HFFc6 (cell line): ENCODE data around the gene ANKRD11. TPM values are rescaled to one million over a fixed set of nuclear protein-coding genes. Genes with fewer than 3 reads are reported as not detected.
A peak's percentile ranks its signal among the peaks of the same experiment; 100 is the strongest.
"Not testable (repeated sequence)": the region's sequence is repeated elsewhere in the genome, so short reads cannot be mapped to it uniquely, and the experiment has no call there.

ENCODE experiments used
- DNase-seq: peaks from one replicate; pipeline ENCODE4 v3.0.0-alpha.2; 2018
- H3K27ac Mint-ChIP-seq: 2 replicates; pipeline ENCODE4 v1.8.0; 2020; ENCODE audit warnings: mild to moderate bottlenecking, mixed read lengths
- H3K27me3 Mint-ChIP-seq: 2 replicates; pipeline ENCODE4 v1.8.0; 2021; ENCODE audit warnings: mild to moderate bottlenecking, moderate library complexity, mixed read lengths; ENCODE audit not compliant: insufficient read depth
- H3K36me3 Mint-ChIP-seq: 2 replicates; pipeline ENCODE4 v1.8.0; 2021; ENCODE audit warnings: low read depth, mixed read lengths
- H3K4me1 Mint-ChIP-seq: 2 replicates; pipeline ENCODE4 v1.8.0; 2020; ENCODE audit warnings: low read depth, mixed read lengths
- H3K4me3 Mint-ChIP-seq: 2 replicates; pipeline ENCODE4 v1.8.0; 2020; ENCODE audit warnings: mild to moderate bottlenecking, moderate library complexity, mixed read lengths
- H3K9me3 Mint-ChIP-seq: 2 replicates; pipeline ENCODE4 v1.8.0; 2020; ENCODE audit warnings: mild to moderate bottlenecking, mixed read lengths
- total RNA-seq, 6 experiments: library from RNA; stranded (reverse); fragmentation: NEBNext Ultra II Directional; extraction: Animal tissue kit (Norgen Biotek cat#: 25700); gene quantifications; 2 replicates in 1 of 6; 3 replicates in 5 of 6; pipeline ENCODE4 v1.2.3, GENCODE V29; 2021
- TF ChIP-seq, protein P1 (sequence below): fragments of 200-600 bp; sonication (generic); IDR thresholded peaks from 2 replicates; pipeline ENCODE4 v1.5.0; 2021; ENCODE audit warnings: antibody characterized with exemption, mild to moderate bottlenecking

Gene ANKRD11
- total RNA-seq, 6 experiments from 2014 or later, result 110 to 120 (median 116) TPM

DNA sequence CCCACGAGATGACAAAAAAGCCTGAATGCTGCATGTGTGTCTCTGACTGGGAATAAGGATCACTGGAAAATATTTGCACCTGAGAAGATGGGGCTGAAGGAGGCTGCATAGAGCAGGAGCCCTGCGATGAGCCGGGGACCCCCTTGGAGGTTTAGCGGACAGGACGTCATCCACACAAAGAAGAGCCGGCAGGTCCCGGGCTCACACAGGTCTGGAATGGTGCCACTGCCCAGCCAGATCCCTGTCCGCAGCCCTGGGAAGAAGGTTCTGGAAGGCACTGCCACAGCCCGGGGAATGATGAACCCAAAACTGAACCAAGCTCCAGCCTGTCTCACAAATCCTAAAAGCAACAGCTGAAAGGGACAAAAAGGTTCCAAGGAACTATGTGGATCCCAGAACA lies 101.8 kb downstream of the ANKRD11 start:
- H3K36me3 Mint-ChIP-seq, result peaks cover 7% of the 10 kb centered on the region
- peaks cover 12% of the 10 kb centered on the region for H3K4me1 Mint-ChIP-seq
- no peak for DNase-seq
- TF ChIP-seq, protein P1, sequence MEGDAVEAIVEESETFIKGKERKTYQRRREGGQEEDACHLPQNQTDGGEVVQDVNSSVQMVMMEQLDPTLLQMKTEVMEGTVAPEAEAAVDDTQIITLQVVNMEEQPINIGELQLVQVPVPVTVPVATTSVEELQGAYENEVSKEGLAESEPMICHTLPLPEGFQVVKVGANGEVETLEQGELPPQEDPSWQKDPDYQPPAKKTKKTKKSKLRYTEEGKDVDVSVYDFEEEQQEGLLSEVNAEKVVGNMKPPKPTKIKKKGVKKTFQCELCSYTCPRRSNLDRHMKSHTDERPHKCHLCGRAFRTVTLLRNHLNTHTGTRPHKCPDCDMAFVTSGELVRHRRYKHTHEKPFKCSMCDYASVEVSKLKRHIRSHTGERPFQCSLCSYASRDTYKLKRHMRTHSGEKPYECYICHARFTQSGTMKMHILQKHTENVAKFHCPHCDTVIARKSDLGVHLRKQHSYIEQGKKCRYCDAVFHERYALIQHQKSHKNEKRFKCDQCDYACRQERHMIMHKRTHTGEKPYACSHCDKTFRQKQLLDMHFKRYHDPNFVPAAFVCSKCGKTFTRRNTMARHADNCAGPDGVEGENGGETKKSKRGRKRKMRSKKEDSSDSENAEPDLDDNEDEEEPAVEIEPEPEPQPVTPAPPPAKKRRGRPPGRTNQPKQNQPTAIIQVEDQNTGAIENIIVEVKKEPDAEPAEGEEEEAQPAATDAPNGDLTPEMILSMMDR, result no peak
- no peak overlapping the region for H3K4me3 Mint-ChIP-seq
- H3K9me3 Mint-ChIP-seq, result no peaks in the 10 kb centered on the region; the same call in 1 of the 2 replicates
- peaks cover 4% of the 10 kb centered on the region for H3K27me3 Mint-ChIP-seq
- H3K27ac Mint-ChIP-seq, result no peak overlapping the region

DNA sequence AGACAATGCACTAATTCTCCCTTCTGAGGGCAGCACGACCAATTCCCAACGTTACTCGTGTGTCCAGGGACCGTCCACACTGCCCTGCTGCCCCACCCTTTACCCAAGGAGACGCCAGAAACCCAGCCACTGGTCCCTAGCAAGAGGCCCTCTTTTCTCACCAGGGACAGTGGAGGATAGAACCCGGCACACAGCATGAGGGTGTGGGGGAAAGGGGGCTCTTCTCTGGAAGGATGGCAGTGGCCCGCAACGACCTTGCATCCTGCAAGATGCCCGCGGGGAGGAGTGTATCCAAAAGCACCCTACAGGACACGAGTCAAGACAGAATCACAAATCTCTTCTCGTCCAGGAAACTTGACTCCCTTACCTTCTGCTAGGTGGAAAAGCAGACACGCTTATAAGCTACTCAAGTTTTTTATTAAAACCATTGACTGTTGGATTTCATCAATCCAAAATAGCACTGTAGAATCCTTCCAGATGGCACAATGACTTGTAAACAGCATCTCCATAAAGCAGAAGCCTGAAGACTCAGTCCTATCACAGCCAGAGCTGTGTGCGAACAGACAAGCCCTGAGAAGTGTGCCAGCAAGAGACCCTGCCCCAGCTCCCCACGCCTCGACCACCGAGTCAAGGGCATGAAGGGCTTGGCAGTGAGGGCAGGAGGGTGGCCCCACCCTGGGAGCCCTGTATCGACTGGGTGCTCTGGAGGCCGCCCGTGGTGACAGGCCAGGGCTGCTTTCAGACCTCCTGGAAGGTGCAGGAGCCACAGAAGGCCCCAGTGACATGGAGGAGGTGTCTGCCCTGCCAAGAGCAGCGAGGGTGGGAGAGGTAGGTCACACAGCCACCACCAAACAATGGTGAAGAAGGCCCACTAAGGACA lies 103.8 kb downstream of the ANKRD11 start:
- no peak for DNase-seq
- no peaks in the 10 kb centered on the region; the same call in 1 of the 2 replicates for H3K9me3 Mint-ChIP-seq
- H3K27me3 Mint-ChIP-seq, result peaks cover 4% of the 10 kb centered on the region; the same call in 1 of the 2 replicates
- H3K27ac Mint-ChIP-seq, result no peak overlapping the region
- TF ChIP-seq, protein P1, result no peak
- H3K36me3 Mint-ChIP-seq, result peaks cover 10% of the 10 kb centered on the region
- H3K4me1 Mint-ChIP-seq, result peaks cover 24% of the 10 kb centered on the region
- no peak overlapping the region for H3K4me3 Mint-ChIP-seq

DNA sequence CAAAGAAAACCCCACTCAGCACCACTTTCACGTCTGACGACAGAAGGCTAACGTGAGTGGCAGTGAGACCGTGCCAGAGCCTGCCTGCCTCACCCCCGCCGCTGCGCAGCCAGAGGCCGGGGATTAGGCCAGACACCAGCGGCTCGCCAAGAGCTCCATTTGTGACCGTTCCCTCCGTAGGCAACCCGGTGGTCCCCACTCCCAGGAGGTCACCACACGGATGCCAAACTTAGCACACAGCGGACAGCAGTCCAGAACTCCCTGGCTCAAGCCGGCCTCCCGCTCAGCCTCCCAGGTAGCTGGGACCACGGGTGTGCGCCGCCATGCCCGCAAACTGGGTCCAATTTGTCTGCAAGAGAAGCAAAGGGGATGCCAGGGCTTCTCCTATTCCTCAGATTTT lies 104.6 kb downstream of the ANKRD11 start:
- no peaks in the 10 kb centered on the region; the same call in 1 of the 2 replicates for H3K9me3 Mint-ChIP-seq
- no peak overlapping the region for H3K4me3 Mint-ChIP-seq
- peaks cover 10% of the 10 kb centered on the region for H3K36me3 Mint-ChIP-seq
- TF ChIP-seq, protein P1, result no peak
- no peak for DNase-seq
- H3K27me3 Mint-ChIP-seq, result peaks cover 4% of the 10 kb centered on the region; the same call in 1 of the 2 replicates
- peaks cover 28% of the 10 kb centered on the region for H3K4me1 Mint-ChIP-seq
- no peak overlapping the region for H3K27ac Mint-ChIP-seq

DNA sequence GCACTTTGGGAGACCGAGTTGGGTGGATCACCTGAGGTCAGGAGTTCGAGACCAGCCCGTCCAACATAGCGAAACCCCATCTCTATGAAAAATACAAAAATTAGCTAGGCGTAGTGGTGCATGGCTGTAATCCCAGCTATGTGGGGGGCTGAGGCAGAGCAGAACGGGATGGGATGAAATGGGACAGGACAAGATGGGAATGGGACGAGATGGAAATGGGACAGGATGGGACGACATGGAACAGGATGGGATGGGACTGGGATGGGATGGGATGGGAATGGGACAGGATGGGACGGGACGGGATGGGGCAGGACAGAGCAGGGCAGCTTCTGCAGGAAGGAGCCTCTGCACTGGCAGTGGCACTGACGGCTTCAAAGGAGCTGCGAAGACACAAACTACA lies 106.1 kb downstream of the ANKRD11 start:
- H3K36me3 Mint-ChIP-seq, result peaks cover 5% of the 10 kb centered on the region
- peaks cover 32% of the 10 kb centered on the region for H3K4me1 Mint-ChIP-seq
- H3K4me3 Mint-ChIP-seq, result no peak overlapping the region
- DNase-seq, result no peak
- no peak overlapping the region for H3K27ac Mint-ChIP-seq
- TF ChIP-seq, protein P1, result no peak
- H3K9me3 Mint-ChIP-seq, result no peaks in the 10 kb centered on the region; the same call in 1 of the 2 replicates
- H3K27me3 Mint-ChIP-seq, result peaks cover 4% of the 10 kb centered on the region

DNA sequence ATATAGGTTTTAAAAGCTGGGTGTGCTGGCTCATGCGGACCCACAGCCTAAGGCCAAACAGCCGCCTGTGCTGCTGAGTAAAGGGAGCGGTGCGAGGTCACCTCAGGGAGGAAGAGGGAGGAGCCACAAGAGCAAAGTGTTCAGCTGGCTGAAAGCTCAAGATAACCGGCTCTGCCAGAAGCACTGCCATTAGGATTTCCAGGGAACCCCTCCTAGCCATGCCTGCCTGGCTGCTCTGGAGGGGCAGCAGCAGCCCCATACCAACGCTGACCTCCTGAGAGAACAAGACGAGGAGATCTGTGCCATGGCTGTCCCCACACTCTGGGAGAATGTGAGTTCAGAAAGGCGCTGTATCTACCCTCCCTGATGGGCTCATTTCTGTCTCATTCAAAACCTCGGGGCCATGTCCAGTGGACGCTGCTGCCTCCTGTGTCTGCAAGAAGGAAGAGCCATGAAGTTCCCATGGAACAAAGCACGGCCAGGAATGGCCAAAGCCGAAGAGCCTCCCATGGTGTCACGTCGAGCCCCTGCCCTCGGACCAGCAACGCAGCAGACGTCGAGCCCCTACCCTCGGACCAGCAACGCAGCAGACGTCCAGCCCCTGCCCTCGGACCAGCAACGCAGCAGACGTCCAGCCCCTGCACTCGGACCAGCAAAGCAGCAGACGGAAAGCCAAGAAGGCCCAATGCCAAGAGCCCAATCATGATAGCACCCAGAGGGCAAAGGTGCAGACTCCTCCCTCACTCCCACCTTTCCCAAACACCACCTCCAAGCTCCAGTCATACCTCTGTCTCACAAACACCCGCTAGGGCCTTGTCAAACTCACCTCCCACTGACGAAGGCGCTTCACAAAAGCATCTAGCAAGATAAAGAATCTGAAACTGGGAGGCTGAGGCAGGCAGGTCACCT lies 107.0 kb downstream of the ANKRD11 start:
- peaks cover 3% of the 10 kb centered on the region; the same call in 1 of the 2 replicates for H3K36me3 Mint-ChIP-seq
- H3K9me3 Mint-ChIP-seq, result no peaks in the 10 kb centered on the region
- peak overlapping the region; percentile 64 for H3K27ac Mint-ChIP-seq
- no peak for DNase-seq
- peaks cover 4% of the 10 kb centered on the region for H3K27me3 Mint-ChIP-seq
- TF ChIP-seq, protein P1, result no peak
- H3K4me1 Mint-ChIP-seq, result peaks cover 32% of the 10 kb centered on the region
- H3K4me3 Mint-ChIP-seq, result no peak overlapping the region

DNA sequence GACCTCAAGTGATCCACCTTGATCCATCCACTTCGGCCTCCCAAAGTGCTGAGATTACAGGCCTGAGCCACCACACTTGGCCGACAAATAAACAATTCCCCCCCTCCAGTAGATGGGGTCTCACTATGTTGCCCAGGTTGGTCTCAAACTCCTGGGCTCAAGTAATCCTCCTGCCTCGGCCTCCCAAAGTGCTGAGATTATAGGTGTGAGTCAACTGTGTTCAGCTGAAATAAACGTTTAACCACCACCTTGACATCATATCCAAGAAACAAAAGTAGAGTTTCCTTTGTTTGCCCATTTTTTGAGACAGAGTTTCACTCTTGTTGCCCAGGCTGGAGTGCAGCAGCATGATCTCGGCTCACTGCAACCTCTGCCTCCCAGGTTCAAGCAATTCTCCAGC lies 107.8 kb downstream of the ANKRD11 start:
- H3K27me3 Mint-ChIP-seq, H3K9me3 Mint-ChIP-seq, H3K36me3 Mint-ChIP-seq, H3K27ac Mint-ChIP-seq, DNase-seq, H3K4me3 Mint-ChIP-seq: not testable (repeated sequence)
- peaks cover 32% of the 10 kb centered on the region for H3K4me1 Mint-ChIP-seq
